Measurements from ENCODE around the gene TARDBP. TPM values are rescaled to one million over a fixed set of nuclear protein-coding genes. Genes with fewer than 3 reads are reported as not detected.
A peak's percentile ranks its signal among the peaks of the same experiment; 100 is the strongest.

Gene TARDBP
- total RNA-seq, 1 donor from 2014 or later: 175 TPM

- H3K4me3 Mint-ChIP-seq: peak overlapping the region; percentile 93
- peaks cover 4% of the 10 kb centered on the region for H3K36me3 Mint-ChIP-seq
- DNase-seq (ENCODE audit: low spot score in 2 of 2, unreplicated experiment in 2 of 2): no peak
- no peak overlapping the region for H3K27ac Mint-ChIP-seq
- peaks cover 16% of the 10 kb centered on the region for H3K4me1 Mint-ChIP-seq
- no peak for TF ChIP-seq CTCF (IDR thresholded peaks at IDR 0.05; ENCODE audit: unreplicated experiment)
- no peaks in the 10 kb centered on the region for H3K9me3 Mint-ChIP-seq
- H3K27me3 Mint-ChIP-seq (ENCODE audit: low read depth): no peaks in the 10 kb centered on the region
Observed at GRCh38 chr1:11058026-11058425, 45.6 kb downstream of the TARDBP start.

- no peak for TF ChIP-seq CTCF (IDR thresholded peaks at IDR 0.05; ENCODE audit: unreplicated experiment)
- H3K4me3 Mint-ChIP-seq: peak overlapping the region; percentile 93
- H3K27ac Mint-ChIP-seq: peak overlapping the region; percentile 85
- H3K36me3 Mint-ChIP-seq: peaks cover 4% of the 10 kb centered on the region
- H3K4me1 Mint-ChIP-seq: peaks cover 16% of the 10 kb centered on the region
- DNase-seq (ENCODE audit: low spot score in 2 of 2, unreplicated experiment in 2 of 2): no peak
- H3K9me3 Mint-ChIP-seq: no peaks in the 10 kb centered on the region
- H3K27me3 Mint-ChIP-seq (ENCODE audit: low read depth): no peaks in the 10 kb centered on the region
Observed at GRCh38 chr1:11058595-11059154, 46.2 kb downstream of the TARDBP start.

GRCh38 chr1:11059155-11059967 lies 46.9 kb downstream of the TARDBP start:
- H3K36me3 Mint-ChIP-seq: peaks cover 3% of the 10 kb centered on the region
- no peaks in the 10 kb centered on the region for H3K9me3 Mint-ChIP-seq
- H3K27ac Mint-ChIP-seq: peak overlapping the region; percentile 85
- no peak for TF ChIP-seq CTCF (IDR thresholded peaks at IDR 0.05; ENCODE audit: unreplicated experiment)
- peak in 1 of 2 experiments; percentile 48 for DNase-seq (ENCODE audit: low spot score in 2 of 2, unreplicated experiment in 2 of 2)
- peak overlapping the region; percentile 93 for H3K4me3 Mint-ChIP-seq
- peaks cover 16% of the 10 kb centered on the region for H3K4me1 Mint-ChIP-seq
- H3K27me3 Mint-ChIP-seq (ENCODE audit: low read depth): no peaks in the 10 kb centered on the region

GRCh38 chr1:11059968-11060830 lies 47.7 kb downstream of the TARDBP start, which contains the start of gene SRM:
Gene SRM (minus strand): TSS chr1:11060018. CDS start chr1:11059943, 75 bp downstream.
- Mint-ChIP-seq H3K9me3 (no peaks in the 10 kb centered on the region), H3K27ac (peak within 1 kb of the TSS; percentile 89), H3K36me3 (peaks cover 6% of the 10 kb centered on the region), H3K4me1 (peaks cover 16% of the 10 kb centered on the region), H3K27me3 (ENCODE audit: low read depth) (no peaks in the 10 kb centered on the region), H3K4me3 (peak within 1 kb of the TSS; percentile 93)
- peak; percentile 44 for TF ChIP-seq CTCF (IDR thresholded peaks at IDR 0.05; ENCODE audit: unreplicated experiment)
- peak; percentile 90 to 92 for DNase-seq (ENCODE audit: low spot score in 2 of 2, unreplicated experiment in 2 of 2)

- H3K36me3 Mint-ChIP-seq: peaks cover 18% of the 10 kb centered on the region
- H3K27me3 Mint-ChIP-seq (ENCODE audit: low read depth): no peaks in the 10 kb centered on the region
- no peak for DNase-seq (ENCODE audit: low spot score in 2 of 2, unreplicated experiment in 2 of 2)
- H3K9me3 Mint-ChIP-seq: no peaks in the 10 kb centered on the region
- peak overlapping the region; percentile 9 for H3K27ac Mint-ChIP-seq
- TF ChIP-seq CTCF (IDR thresholded peaks at IDR 0.05; ENCODE audit: unreplicated experiment): no peak
- peaks cover 16% of the 10 kb centered on the region for H3K4me1 Mint-ChIP-seq
- peak overlapping the region; percentile 26 for H3K4me3 Mint-ChIP-seq
Observed at GRCh38 chr1:11061652-11062365, 49.4 kb downstream of the TARDBP start.
